Prostate gland (tissue), 2 donors: ENCODE data around the gene SFT2D1. TPM values are rescaled to one million over a fixed set of nuclear protein-coding genes. Genes with fewer than 3 reads are reported as not detected.

Experiments used
- DNase-seq: peaks from one replicate; pipeline ENCODE4 v3.0.0-alpha.2; 2019; ENCODE audit warnings: low spot score
- H3K27ac ChIP-seq, 2 donors: fragments of 200-600 bp; sonication (generic); 2 replicates each; pipeline ENCODE4 v1.5.1; 2017 to 2019
- H3K27me3 ChIP-seq: fragments of 200-600 bp; sonication (generic); replicated peaks from 2 replicates; pipeline ENCODE4 v1.5.1; 2019; ENCODE audit not compliant: insufficient read depth
- H3K36me3 ChIP-seq, 2 donors: fragments of 200-600 bp; sonication (generic); 1 replicate in 1 of 2; 2 replicates in 1 of 2; pipeline versions ENCODE4 v1.5.1 to v1.8.1; 2017 to 2019
- H3K4me1 ChIP-seq: fragments of 200-600 bp; sonication (generic); replicated peaks from 2 replicates; pipeline ENCODE4 v1.5.1; 2019
- H3K4me3 ChIP-seq, 2 donors: fragments of 200-600 bp; sonication (generic); 2 replicates each; pipeline ENCODE4 v1.5.1; 2017 to 2019
- H3K9me3 ChIP-seq: fragments of 200-600 bp; sonication (generic); 2 replicates; pipeline ENCODE4 v1.5.1; 2017
- CTCF ChIP-seq, 4 experiments: fragments of 200-600 bp in 2 of 4; fragments of 450-650 bp in 2 of 4; sonication (generic) in 2 of 4; IDR thresholded peaks; 1 replicate in 3 of 4; 2 replicates in 1 of 4; pipeline ENCODE4 v1.5.1; 2016 to 2019; ENCODE audit warnings: antibody characterized with exemption in 4 of 4, mild to moderate bottlenecking in 2 of 4, moderate library complexity in 2 of 4
- POLR2A ChIP-seq: fragments of 450-650 bp; IDR thresholded peaks from one replicate; pipeline ENCODE4 v1.6.1; 2016; ENCODE audit warnings: antibody characterized with exemption, mild to moderate bottlenecking
- POLR2AphosphoS5 ChIP-seq: sonication (generic); formaldehyde crosslinking; IDR thresholded peaks from one replicate; pipeline ENCODE4 v1.6.1; 2017; ENCODE audit warnings: antibody characterized with exemption
- WGBS: methylation state at CpG from one replicate; pipeline ENCODE4 v1.1.5; 2018; 5-methylcytosine and 5-hydroxymethylcytosine counted together
- intact Hi-C: fragments of 100-400 bp; cut with DNase I; formaldehyde crosslinking; loops from one replicate; pipeline ENCODE4 v1.14.2; 2022
- total RNA-seq, 2 donors: library from RNA; depleted of rRNA; stranded (reverse); fragments of >200 nt; gene quantifications; one replicate each; pipeline ENCODE4 v1.1.0, GENCODE V29; 2016

Gene SFT2D1
- total RNA-seq, 2 donors from 2014 or later, result 64.8 to 72.3 TPM

- Histone ChIP-seq H3K4me1 (no peaks in the 10 kb centered on the region), H3K9me3 (no peaks in the 10 kb centered on the region), H3K27me3 (no peaks in the 10 kb centered on the region), H3K4me3 (no peak overlapping the region), H3K36me3 (no peaks in the 10 kb centered on the region), H3K27ac (no peak overlapping the region)
- DNase-seq, result no peak
- 68% methylated on average over 13 of the region's 13 CpGs for WGBS
- intact Hi-C loops, result loop anchor here (2.0 kb wide), 1 partner anchor 126 kb away; no protein-coding TSS in a partner anchor
- TF ChIP-seq POLR2A (no peak), POLR2AphosphoS5 (no peak), CTCF (IDR thresholded peaks at IDR 0.05) (no peak)
These were observed 67.5 kb downstream of the SFT2D1 start for GRCh38 chr6:166274739-166275370.

- intact Hi-C loops, result loop anchor here (2.0 kb wide), 1 partner anchor 127 kb away; no protein-coding TSS in a partner anchor
These were observed 68.2 kb downstream of the SFT2D1 start for GRCh38 chr6:166274163-166274562.

GRCh38 chr6:166271376-166271765 lies 71.0 kb downstream of the SFT2D1 start:
- no peak overlapping the region for H3K4me3 ChIP-seq
- H3K27me3 ChIP-seq, result no peaks in the 10 kb centered on the region
- H3K27ac ChIP-seq, result no peak overlapping the region
- no peaks in the 10 kb centered on the region for H3K4me1 ChIP-seq
- no peaks in the 10 kb centered on the region for H3K9me3 ChIP-seq
- intact Hi-C loops, result no loop called here
- 96% methylated on average over 9 of the region's 9 CpGs for WGBS
- H3K36me3 ChIP-seq, result no peaks in the 10 kb centered on the region
- DNase-seq, result no peak
- TF ChIP-seq POLR2AphosphoS5 (no peak), CTCF (IDR thresholded peaks at IDR 0.05) (no peak), POLR2A (no peak)

More at GRCh38 chr6:166274163-166274562, 68.2 kb downstream of the SFT2D1 start:
- H3K4me1 ChIP-seq, result no peaks in the 10 kb centered on the region
- H3K36me3 ChIP-seq, result no peaks in the 10 kb centered on the region
- no peak overlapping the region for H3K4me3 ChIP-seq
- TF ChIP-seq POLR2A (no peak), POLR2AphosphoS5 (no peak), CTCF (IDR thresholded peaks at IDR 0.05) (no peak)
- WGBS, result 55% methylated on average over 4 of the region's 4 CpGs
- no peaks in the 10 kb centered on the region for H3K27me3 ChIP-seq
- DNase-seq, result no peak
- no peak overlapping the region for H3K27ac ChIP-seq
- no peaks in the 10 kb centered on the region for H3K9me3 ChIP-seq

- Histone ChIP-seq H3K27ac (no peak overlapping the region), H3K4me3 (no peak overlapping the region), H3K36me3 (no peaks in the 10 kb centered on the region), H3K4me1 (no peaks in the 10 kb centered on the region), H3K27me3 (no peaks in the 10 kb centered on the region), H3K9me3 (no peaks in the 10 kb centered on the region)
- TF ChIP-seq POLR2AphosphoS5 (no peak), CTCF (IDR thresholded peaks at IDR 0.05) (no peak), POLR2A (no peak)
- 91% methylated on average over 10 of the region's 10 CpGs for WGBS
- DNase-seq, result no peak
- intact Hi-C loops, result no loop called here
These were observed 71.5 kb downstream of the SFT2D1 start for GRCh38 chr6:166270706-166271375.

Other genes with a start within 250 kb of the SFT2D1 start
- under 1 TPM in 1 of 2 donors, not detected in 1; 0.23 TPM for gene TBXT, start 174.7 kb downstream of the SFT2D1 start, total RNA-seq
- gene PRR18, start 34.2 kb downstream of the SFT2D1 start, total RNA-seq, result under 1 TPM in 1 of 2 donors, not detected in 1; 0.27 TPM
- 10 to 100 TPM; 25.3 to 58.9 TPM for gene MPC1, start 40.4 kb upstream of the SFT2D1 start, total RNA-seq
- gene RAMACL, start 244.1 kb upstream of the SFT2D1 start, total RNA-seq, result 1 to 10 TPM in 1 of 2 donors, under 1 TPM in 1; 0.68 to 1.1 TPM